Measurements from ENCODE around the gene MIEN1.

GRCh38 chr17:39777534-39778365 is 47.4 kb upstream of the MIEN1 start:
- TF ChIP-seq CTCF (IDR thresholded peaks at IDR 0.05), result no peak
- TF ChIP-seq EZH2phosphoT487 (IDR thresholded peaks at IDR 0.05), result no peak

Data from neural progenitor cell (in vitro differentiated cells).